Spleen (tissue), 11 donors: Measurements from ENCODE around the gene LNPEP. TPM values are rescaled to one million over a fixed set of nuclear protein-coding genes. Genes with fewer than 3 reads are reported as not detected.
A peak's percentile ranks its signal among the peaks of the same experiment; 100 is the strongest.
"Not testable (repeated sequence)": the region's sequence is repeated elsewhere in the genome, so short reads cannot be mapped to it uniquely, and the experiment has no call there.

Experiments
- DNase-seq: peaks from one replicate; pipeline ENCODE4 v3.0.0-alpha.2; 2020
- H3K27ac ChIP-seq, 8 donors: fragments of 200-600 bp; sonication (generic) in 7 of 8; 1 replicate in 4 of 8; 2 replicates in 4 of 8; pipeline versions ENCODE4 v1.5.0 to v1.8.0; 2016 to 2021; ENCODE audit warnings: inconsistent platforms in 4 of 8, mild to moderate bottlenecking in 4 of 8, moderate library complexity in 1 of 8
- H3K27me3 ChIP-seq, 7 donors: fragments of 200-600 bp; sonication (generic) in 6 of 7; replicated peaks in 1 of 7; 1 replicate in 4 of 7; 2 replicates in 3 of 7; pipeline versions ENCODE4 v1.5.0 to v1.8.0; 2016 to 2021; ENCODE audit warnings: inconsistent platforms in 3 of 7, mild to moderate bottlenecking in 1 of 7
- H3K36me3 ChIP-seq, 6 donors: fragments of 200-600 bp; sonication (generic) in 5 of 6; 1 replicate in 4 of 6; 2 replicates in 2 of 6; pipeline versions ENCODE4 v1.5.0 to v1.8.0; 2016 to 2021; ENCODE audit warnings: inconsistent platforms in 2 of 6
- H3K4me1 ChIP-seq, 6 donors: fragments of 200-600 bp; sonication (generic) in 5 of 6; 1 replicate in 3 of 6; 2 replicates in 3 of 6; pipeline versions ENCODE4 v1.5.0 to v1.8.0; 2016 to 2021; ENCODE audit warnings: inconsistent platforms in 3 of 6
- H3K4me3 ChIP-seq, 8 donors: fragments of 200-600 bp; sonication (generic) in 7 of 8; 1 replicate in 4 of 8; 2 replicates in 4 of 8; pipeline versions ENCODE4 v1.5.0 to v1.8.0; 2016 to 2021; ENCODE audit warnings: inconsistent platforms in 4 of 8, mild to moderate bottlenecking in 4 of 8, moderate library complexity in 2 of 8
- H3K9me3 ChIP-seq, 8 donors: fragments of 200-600 bp; sonication (generic) in 7 of 8; 1 replicate in 4 of 8; 2 replicates in 4 of 8; pipeline versions ENCODE4 v1.5.0 to v1.8.0; 2016 to 2021; ENCODE audit warnings: inconsistent platforms in 4 of 8
- POLR2A ChIP-seq, 3 donors: fragments of 450-650 bp; IDR thresholded peaks; one replicate each; pipeline ENCODE4 v1.5.1; 2017; ENCODE audit warnings: antibody characterized with exemption in 3 of 3, mild to moderate bottlenecking in 1 of 3
- POLR2AphosphoS5 ChIP-seq, 3 donors: sonication (generic); formaldehyde crosslinking; IDR thresholded peaks; one replicate each; pipeline ENCODE4 v1.5.1; 2017; ENCODE audit warnings: antibody characterized with exemption in 3 of 3
- WGBS, 5 donors: extraction: QIAGEN DNeasy Blood & Tissue Kit in 3 of 5; methylation state at CpG; one replicate each; pipeline versions ENCODE4 v1.1.5 to v1.1.7; 2013 to 2018; 5-methylcytosine and 5-hydroxymethylcytosine counted together
- intact Hi-C: fragments of 100-400 bp; cut with DNase I; formaldehyde crosslinking; loops from one replicate; pipeline ENCODE4 v1.15.0; 2023; ENCODE audit warnings: low total_unique reads
- polyA plus RNA-seq, 3 donors: library from polyadenylated mRNA; stranded (reverse); fragments of 200-250 nt; gene quantifications; one replicate each; pipeline ENCODE4 v1.2.1, GENCODE V29; 2013
- total RNA-seq, 7 donors: library from RNA; depleted of rRNA in 3 of 7; stranded (reverse); fragments of >200 nt in 3 of 7; fragmentation: NEBNext Ultra II Directional in 4 of 7; extraction: Animal tissue kit (Norgen Biotek cat#: 25700) in 4 of 7; gene quantifications; one replicate each; pipeline versions ENCODE4 v1.1.0 to v1.2.1, GENCODE V29; 2016 to 2021
- TF ChIP-seq, protein P1 (sequence below), 11 experiments: fragments of 200-600 bp in 7 of 11; fragments of 450-650 bp in 4 of 11; sonication (generic) in 4 of 11; IDR thresholded peaks in 8 of 11; conservative IDR thresholded peaks in 3 of 11; 1 replicate in 7 of 11; 2 replicates in 4 of 11; pipeline versions ENCODE4 v1.4.0 to v1.8.0; 2016 to 2021; ENCODE audit warnings: antibody characterized with exemption in 11 of 11, inconsistent platforms in 4 of 11, mild to moderate bottlenecking in 1 of 11
- donor health status: healthy with polysubstance abuse.
- donor health status: DM: no; HTN: no; CAD: no; lungs with moderate emphysema.
- donor health status: DM: no; HTN: no; CAD: no.
- donor health status: Bipolar disorder and iron deficiency.
- donor health status: healthy.
- donor health status: DM: no; HTN: no; CAD: no.
- donor health status: DM: yes; HTN: yes; CAD: no.

The LNPEP gene
- total and polyA plus RNA-seq, 10 donors: 8.5 to 82.2 (median 65.9) TPM

- Histone ChIP-seq H3K4me1 (peaks cover 3 to 65% (median 10%) of the 10 kb centered on the region in 6 donors), H3K9me3 (no peaks in the 10 kb centered on the region), H3K27me3 (no peaks in the 10 kb centered on the region), H3K36me3 (peaks cover 0 to 11% (median 0%) of the 10 kb centered on the region in 6 donors), H3K4me3 (no peak overlapping the region), H3K27ac (no peak overlapping the region)
- DNase-seq: no peak
- intact Hi-C loops: no loop called here
- no peak for TF ChIP-seq POLR2A (IDR thresholded peaks at IDR 0.05)
- no peak for TF ChIP-seq POLR2AphosphoS5 (IDR thresholded peaks at IDR 0.05)
- TF ChIP-seq, protein P1, sequence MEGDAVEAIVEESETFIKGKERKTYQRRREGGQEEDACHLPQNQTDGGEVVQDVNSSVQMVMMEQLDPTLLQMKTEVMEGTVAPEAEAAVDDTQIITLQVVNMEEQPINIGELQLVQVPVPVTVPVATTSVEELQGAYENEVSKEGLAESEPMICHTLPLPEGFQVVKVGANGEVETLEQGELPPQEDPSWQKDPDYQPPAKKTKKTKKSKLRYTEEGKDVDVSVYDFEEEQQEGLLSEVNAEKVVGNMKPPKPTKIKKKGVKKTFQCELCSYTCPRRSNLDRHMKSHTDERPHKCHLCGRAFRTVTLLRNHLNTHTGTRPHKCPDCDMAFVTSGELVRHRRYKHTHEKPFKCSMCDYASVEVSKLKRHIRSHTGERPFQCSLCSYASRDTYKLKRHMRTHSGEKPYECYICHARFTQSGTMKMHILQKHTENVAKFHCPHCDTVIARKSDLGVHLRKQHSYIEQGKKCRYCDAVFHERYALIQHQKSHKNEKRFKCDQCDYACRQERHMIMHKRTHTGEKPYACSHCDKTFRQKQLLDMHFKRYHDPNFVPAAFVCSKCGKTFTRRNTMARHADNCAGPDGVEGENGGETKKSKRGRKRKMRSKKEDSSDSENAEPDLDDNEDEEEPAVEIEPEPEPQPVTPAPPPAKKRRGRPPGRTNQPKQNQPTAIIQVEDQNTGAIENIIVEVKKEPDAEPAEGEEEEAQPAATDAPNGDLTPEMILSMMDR (IDR thresholded peaks at IDR 0.05 in 8 of 11, conservative IDR thresholded peaks at IDR 0.05 in 3 of 11): no peak
These were observed 8.9 kb upstream of the LNPEP start for GRCh38 chr5:96927008-96927407.

- WGBS, 5 donors: 84 to 89% (median 86%) methylated on average over 7 of the region's 7 CpGs
- Histone ChIP-seq H3K36me3 (peaks cover 0 to 5% (median 0%) of the 10 kb centered on the region in 6 donors), H3K4me1 (peaks cover 24 to 73% (median 31%) of the 10 kb centered on the region in 6 donors), H3K4me3 (no peak overlapping the region), H3K27me3 (no peaks in the 10 kb centered on the region), H3K9me3 (no peaks in the 10 kb centered on the region), H3K27ac (no peak overlapping the region)
- TF ChIP-seq POLR2A (IDR thresholded peaks at IDR 0.05) (no peak), POLR2AphosphoS5 (IDR thresholded peaks at IDR 0.05) (no peak)
- TF ChIP-seq, protein P1 (IDR thresholded peaks at IDR 0.05 in 8 of 11, conservative IDR thresholded peaks at IDR 0.05 in 3 of 11): no peak
- intact Hi-C loops: no loop called here
- DNase-seq: no peak
These were observed 6.8 kb upstream of the LNPEP start for GRCh38 chr5:96928931-96929708.

- Histone ChIP-seq H3K36me3 (peaks cover 0 to 2% (median 0%) of the 10 kb centered on the region in 6 donors), H3K4me3 (no peak overlapping the region), H3K27ac (no peak overlapping the region), H3K27me3 (no peaks in the 10 kb centered on the region), H3K4me1 (peaks cover 24 to 76% (median 33%) of the 10 kb centered on the region in 6 donors), H3K9me3 (no peaks in the 10 kb centered on the region)
- intact Hi-C loops: loop anchor here (5.0 to 10.0 kb wide), 2 partner anchors 45 to 123 kb away; partner anchors contain the start of gene ERAP1
- WGBS, 5 donors: 83 to 91% (median 89%) methylated on average over 3 of the region's 3 CpGs
- TF ChIP-seq, protein P1 (IDR thresholded peaks at IDR 0.05 in 8 of 11, conservative IDR thresholded peaks at IDR 0.05 in 3 of 11): no peak
- no peak for TF ChIP-seq POLR2A (IDR thresholded peaks at IDR 0.05)
- TF ChIP-seq POLR2AphosphoS5 (IDR thresholded peaks at IDR 0.05): no peak
- no peak for DNase-seq
These were observed 5.8 kb upstream of the LNPEP start for GRCh38 chr5:96930058-96930457.

- peaks cover 24 to 75% (median 33%) of the 10 kb centered on the region in 6 donors for H3K4me1 ChIP-seq
- no peak for TF ChIP-seq POLR2A (IDR thresholded peaks at IDR 0.05)
- TF ChIP-seq, protein P1 (IDR thresholded peaks at IDR 0.05 in 8 of 11, conservative IDR thresholded peaks at IDR 0.05 in 3 of 11): no peak
- TF ChIP-seq POLR2AphosphoS5 (IDR thresholded peaks at IDR 0.05): no peak
- intact Hi-C loops: loop anchor here (5.0 to 10.0 kb wide), 2 partner anchors 46 to 123 kb away; partner anchors contain the start of gene ERAP1
- no peak for DNase-seq
- 94 to 99% (median 96%) methylated on average over 3 of the region's 3 CpGs for WGBS, 5 donors
- H3K36me3 ChIP-seq: no peaks in the 10 kb centered on the region
- H3K27me3 ChIP-seq: no peaks in the 10 kb centered on the region
- H3K4me3 ChIP-seq: no peak overlapping the region
- peak overlapping the region in 1 of 8 donors; percentile 97 for H3K27ac ChIP-seq
- no peaks in the 10 kb centered on the region for H3K9me3 ChIP-seq
These were observed 5.3 kb upstream of the LNPEP start for GRCh38 chr5:96930589-96930988.

DNA sequence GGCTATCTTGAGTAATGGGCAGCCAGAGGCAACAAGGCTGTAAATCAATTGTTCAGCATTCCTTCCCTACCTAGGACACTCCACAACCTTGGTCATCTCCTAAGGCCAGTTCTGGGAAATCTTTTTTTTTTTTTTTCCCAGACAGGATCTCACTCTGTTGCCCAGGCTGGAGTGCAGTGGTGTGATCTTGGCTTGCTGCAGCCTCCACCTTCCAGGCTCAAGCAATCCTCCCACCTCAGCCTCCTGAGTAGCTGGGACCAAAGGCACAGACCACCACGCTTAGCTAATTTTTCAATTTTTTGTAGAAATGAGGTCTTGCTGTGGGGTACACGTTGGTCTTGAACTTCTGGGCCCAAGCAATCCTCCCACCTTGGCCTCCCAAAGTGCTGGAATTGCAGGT lies 4.8 kb upstream of the LNPEP start:
- H3K4me1 ChIP-seq: peaks cover 24 to 71% (median 33%) of the 10 kb centered on the region in 6 donors
- H3K9me3 ChIP-seq, H3K36me3 ChIP-seq, H3K27me3 ChIP-seq, H3K4me3 ChIP-seq, DNase-seq: not testable (repeated sequence)
- intact Hi-C loops: loop anchor here (5.0 to 10.0 kb wide), 2 partner anchors 46 to 124 kb away; partner anchors contain the start of gene ERAP1
- H3K27ac ChIP-seq: peak overlapping the region in 4 of 8 donors; percentile 96 to 99 (median 97)
- WGBS, 5 donors: 88 to 97% (median 95%) methylated on average over 2 of the region's 2 CpGs
